ENCODE data around the gene ITPK1. TPM values are rescaled to one million over a fixed set of nuclear protein-coding genes. Genes with fewer than 3 reads are reported as not detected.

Gene ITPK1
- total and polyA plus RNA-seq, 2 experiments from 2014 or later: 35.9 to 101 TPM

DNA sequence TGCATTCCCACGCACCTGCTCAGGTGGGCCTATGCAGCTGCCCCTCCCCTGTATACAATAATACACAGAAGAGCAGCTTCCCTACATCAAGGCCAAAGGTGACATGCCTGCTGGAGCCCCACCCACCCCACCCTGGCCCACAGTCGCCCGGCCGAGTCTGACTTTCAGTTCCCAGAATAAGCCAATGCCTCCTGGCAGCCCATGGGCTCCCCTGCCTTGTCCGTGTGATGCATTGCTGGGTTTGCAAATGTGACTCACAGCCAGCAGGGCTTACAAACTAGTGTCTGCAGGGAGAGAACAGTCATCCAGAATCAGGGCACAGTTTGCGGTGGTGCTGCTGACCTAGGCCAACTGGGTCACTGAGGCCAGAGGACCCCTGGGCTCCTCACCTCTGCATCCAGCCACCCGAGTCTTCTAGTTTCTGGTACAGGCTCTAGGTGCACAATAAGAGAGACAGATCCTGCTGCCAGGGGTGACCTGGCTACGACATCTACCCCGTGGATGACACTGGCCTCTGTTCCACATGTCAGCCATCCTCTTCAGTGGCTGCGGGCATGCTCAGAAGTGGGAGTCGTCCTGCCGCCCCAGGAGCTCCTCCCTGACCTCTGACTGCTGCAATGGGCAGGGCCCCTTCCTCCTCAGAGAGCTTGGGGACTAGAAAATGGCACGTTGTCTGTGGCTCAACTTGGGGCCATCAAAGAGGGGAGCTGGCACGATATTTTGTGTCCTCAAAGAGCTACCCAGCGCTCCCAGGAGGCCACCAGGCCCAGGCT, 108.3 kb downstream of the ITPK1 start:
- Histone ChIP-seq H2AFZ (no peak overlapping the region), H3K36me3 (ENCODE audit: insufficient read depth) (no peaks in the 10 kb centered on the region), H3K27ac (ENCODE audit: low read depth) (no peak overlapping the region), H3K4me1 (ENCODE audit: insufficient read depth) (no peaks in the 10 kb centered on the region), H3K4me3 (no peak overlapping the region), H3F3A (replicated peaks; ENCODE audit: low read depth) (no peaks in the 10 kb centered on the region), H3K79me2 (replicated peaks; ENCODE audit: insufficient read depth) (peaks cover 39% of the 10 kb centered on the region), H4K20me1 (replicated peaks; ENCODE audit: insufficient read depth) (peaks cover 4% of the 10 kb centered on the region), H3K4me2 (no peak overlapping the region), H3K27me3 (ENCODE audit: insufficient read depth) (no peaks in the 10 kb centered on the region), H3K9me2 (ENCODE audit: insufficient read depth) (no peaks in the 10 kb centered on the region)
- Mint-ChIP-seq H3K4me3 (no peak overlapping the region), H3K4me1 (peaks cover 32% of the 10 kb centered on the region), H3K9me3 (no peaks in the 10 kb centered on the region), H3K27me3 (ENCODE audit: insufficient read depth, low read depth, poor library complexity) (peaks cover 25% of the 10 kb centered on the region), H3K36me3 (ENCODE audit: low read depth) (peaks cover 6% of the 10 kb centered on the region; the same call in 1 of the 3 replicates), H3K27ac (no peak overlapping the region)
- ATAC-seq: no peak
- no peak for DNase-seq (ENCODE audit: low spot score)
- TF ChIP-seq EZH2phosphoT487 (IDR thresholded peaks at IDR 0.05; ENCODE audit: unreplicated experiment) (no peak), POLR2AphosphoS5 (IDR thresholded peaks at IDR 0.05; ENCODE audit: low read depth) (no peak), NANOG (IDR thresholded peaks at IDR 0.05; ENCODE audit: borderline replicate concordance) (no peak), JUNB (IDR thresholded peaks at IDR 0.05; ENCODE audit: unreplicated experiment) (no peak), EZH2 (IDR thresholded peaks at IDR 0.05; ENCODE audit: low read depth, unreplicated experiment) (no peak), CREB1 (CRISPR knock-in tag; IDR thresholded peaks at IDR 0.05; ENCODE audit: low read depth) (no peak), STAT1 (IDR thresholded peaks at IDR 0.05; ENCODE audit: unreplicated experiment) (no peak), ZNF462 (CRISPR knock-in tag; IDR thresholded peaks at IDR 0.05) (no peak), ZNF331 (CRISPR knock-in tag; IDR thresholded peaks at IDR 0.05; ENCODE audit: low read depth) (no peak), REST (IDR thresholded peaks at IDR 0.05; ENCODE audit: unreplicated experiment) (no peak), ZNF114 (CRISPR knock-in tag; IDR thresholded peaks at IDR 0.05) (no peak), ETS1 (IDR thresholded peaks at IDR 0.05) (no peak)
- TF ChIP-seq, protein P1, sequence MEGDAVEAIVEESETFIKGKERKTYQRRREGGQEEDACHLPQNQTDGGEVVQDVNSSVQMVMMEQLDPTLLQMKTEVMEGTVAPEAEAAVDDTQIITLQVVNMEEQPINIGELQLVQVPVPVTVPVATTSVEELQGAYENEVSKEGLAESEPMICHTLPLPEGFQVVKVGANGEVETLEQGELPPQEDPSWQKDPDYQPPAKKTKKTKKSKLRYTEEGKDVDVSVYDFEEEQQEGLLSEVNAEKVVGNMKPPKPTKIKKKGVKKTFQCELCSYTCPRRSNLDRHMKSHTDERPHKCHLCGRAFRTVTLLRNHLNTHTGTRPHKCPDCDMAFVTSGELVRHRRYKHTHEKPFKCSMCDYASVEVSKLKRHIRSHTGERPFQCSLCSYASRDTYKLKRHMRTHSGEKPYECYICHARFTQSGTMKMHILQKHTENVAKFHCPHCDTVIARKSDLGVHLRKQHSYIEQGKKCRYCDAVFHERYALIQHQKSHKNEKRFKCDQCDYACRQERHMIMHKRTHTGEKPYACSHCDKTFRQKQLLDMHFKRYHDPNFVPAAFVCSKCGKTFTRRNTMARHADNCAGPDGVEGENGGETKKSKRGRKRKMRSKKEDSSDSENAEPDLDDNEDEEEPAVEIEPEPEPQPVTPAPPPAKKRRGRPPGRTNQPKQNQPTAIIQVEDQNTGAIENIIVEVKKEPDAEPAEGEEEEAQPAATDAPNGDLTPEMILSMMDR (conservative IDR thresholded peaks at IDR 0.05; ENCODE audit: low read depth in 2 of 2): no peak

Data from GM23338 (cell line).